ENCODE measurements around the gene NEU1. TPM values are rescaled to one million over a fixed set of nuclear protein-coding genes. Genes with fewer than 3 reads are reported as not detected.
"Not testable (repeated sequence)": the region's sequence is repeated elsewhere in the genome, so short reads cannot be mapped to it uniquely, and the experiment has no call there.

Gene NEU1
- total and polyA plus RNA-seq, 4 donors, result 53.2 to 82.5 (median 70.5) TPM

GRCh38 chr6:31842053-31842452, 20.6 kb downstream of the NEU1 start:
- Histone ChIP-seq H3K4me3 (no peak overlapping the region), H3K27ac (ENCODE audit: low read depth in 1 of 2, low read length in 1 of 2) (no peak overlapping the region), H3K9ac (ENCODE audit: insufficient read depth in 1 of 2, low read length in 2 of 2) (no peak overlapping the region), H3K9me3 (ENCODE audit: control insufficient read depth in 4 of 4, insufficient read depth in 3 of 4, low read length in 3 of 4) (no peaks in the 10 kb centered on the region), H3K27me3 (ENCODE audit: control insufficient read depth in 3 of 3, insufficient read depth in 3 of 3, low read length in 2 of 3) (no peaks in the 10 kb centered on the region), H3K4me1 (ENCODE audit: control insufficient read depth in 5 of 5, insufficient read depth in 5 of 5, low read length in 5 of 5) (peaks cover under 1 to 11% (median 7%) of the 10 kb centered on the region in 5 donors), H3K36me3 (ENCODE audit: control insufficient read depth in 4 of 4, insufficient read depth in 4 of 4, low read length in 4 of 4) (peaks cover 16 to 30% (median 27%) of the 10 kb centered on the region in 4 donors)
- ATAC-seq (ENCODE audit: insufficient read depth, low FRiP score) (no peak), DNase-seq (no peak)
- TF ChIP-seq CTCF (IDR thresholded peaks at IDR 0.05; ENCODE audit: control extremely low read depth, extremely low read depth), result no peak
- 94 to 95% methylated on average over 9 of the region's 9 CpGs for WGBS, 2 donors

GRCh38 chr6:31839779-31840126, 22.9 kb downstream of the NEU1 start:
- not testable (repeated sequence) for H3K27me3 ChIP-seq (ENCODE audit: control insufficient read depth in 3 of 3, insufficient read depth in 3 of 3, low read length in 2 of 3); H3K4me3 ChIP-seq; ATAC-seq (ENCODE audit: insufficient read depth, low FRiP score); H3K9ac ChIP-seq (ENCODE audit: insufficient read depth in 1 of 2, low read length in 2 of 2); H3K27ac ChIP-seq (ENCODE audit: low read depth in 1 of 2, low read length in 1 of 2); DNase-seq; H3K9me3 ChIP-seq (ENCODE audit: control insufficient read depth in 4 of 4, insufficient read depth in 3 of 4, low read length in 3 of 4)
- Histone ChIP-seq H3K4me1 (ENCODE audit: control insufficient read depth in 5 of 5, insufficient read depth in 5 of 5, low read length in 5 of 5) (peaks cover 7 to 24% (median 11%) of the 10 kb centered on the region in 5 donors), H3K36me3 (ENCODE audit: control insufficient read depth in 4 of 4, insufficient read depth in 4 of 4, low read length in 4 of 4) (peaks cover 16 to 38% (median 32%) of the 10 kb centered on the region in 4 donors)
- WGBS, 2 donors, result 91 to 96% methylated on average over 8 of the region's 8 CpGs

GRCh38 chr6:31838968-31839367, 23.7 kb downstream of the NEU1 start:
- ATAC-seq (ENCODE audit: insufficient read depth, low FRiP score) (no peak), DNase-seq (no peak)
- Histone ChIP-seq H3K4me1 (ENCODE audit: control insufficient read depth in 5 of 5, insufficient read depth in 5 of 5, low read length in 5 of 5) (peaks cover 7 to 24% (median 11%) of the 10 kb centered on the region in 5 donors), H3K4me3 (no peak overlapping the region), H3K27me3 (ENCODE audit: control insufficient read depth in 3 of 3, insufficient read depth in 3 of 3, low read length in 2 of 3) (no peaks in the 10 kb centered on the region), H3K27ac (ENCODE audit: low read depth in 1 of 2, low read length in 1 of 2) (no peak overlapping the region), H3K9ac (ENCODE audit: insufficient read depth in 1 of 2, low read length in 2 of 2) (no peak overlapping the region), H3K9me3 (ENCODE audit: control insufficient read depth in 4 of 4, insufficient read depth in 3 of 4, low read length in 3 of 4) (no peaks in the 10 kb centered on the region), H3K36me3 (ENCODE audit: control insufficient read depth in 4 of 4, insufficient read depth in 4 of 4, low read length in 4 of 4) (peaks cover 16 to 39% (median 32%) of the 10 kb centered on the region in 4 donors)
- no peak for TF ChIP-seq CTCF (IDR thresholded peaks at IDR 0.05; ENCODE audit: control extremely low read depth, extremely low read depth)
- 87 to 96% methylated on average over 3 of the region's 3 CpGs for WGBS, 2 donors

GRCh38 chr6:31838114-31838553, 24.5 kb downstream of the NEU1 start:
- ATAC-seq (ENCODE audit: insufficient read depth, low FRiP score); H3K27me3 ChIP-seq (ENCODE audit: control insufficient read depth in 3 of 3, insufficient read depth in 3 of 3, low read length in 2 of 3); H3K9ac ChIP-seq (ENCODE audit: insufficient read depth in 1 of 2, low read length in 2 of 2); H3K9me3 ChIP-seq (ENCODE audit: control insufficient read depth in 4 of 4, insufficient read depth in 3 of 4, low read length in 3 of 4); H3K27ac ChIP-seq (ENCODE audit: low read depth in 1 of 2, low read length in 1 of 2); H3K4me3 ChIP-seq; DNase-seq: not testable (repeated sequence)
- peaks cover 16 to 39% (median 32%) of the 10 kb centered on the region in 4 donors for H3K36me3 ChIP-seq (ENCODE audit: control insufficient read depth in 4 of 4, insufficient read depth in 4 of 4, low read length in 4 of 4)
- 83 to 87% methylated on average over 9 of the region's 9 CpGs for WGBS, 2 donors
- H3K4me1 ChIP-seq (ENCODE audit: control insufficient read depth in 5 of 5, insufficient read depth in 5 of 5, low read length in 5 of 5), result peaks cover 7 to 24% (median 11%) of the 10 kb centered on the region in 5 donors
